CD4-positive, alpha-beta T cell treated with Interleukin-4 for 1 hour (primary cell): Measurements from ENCODE around the gene CTNND2.

Source experiments
- DNase-seq, 2 donors: peaks; one replicate each; pipeline ENCODE4 v3.0.0-alpha.2; 2020 to 2022

Gene CTNND2

DNA sequence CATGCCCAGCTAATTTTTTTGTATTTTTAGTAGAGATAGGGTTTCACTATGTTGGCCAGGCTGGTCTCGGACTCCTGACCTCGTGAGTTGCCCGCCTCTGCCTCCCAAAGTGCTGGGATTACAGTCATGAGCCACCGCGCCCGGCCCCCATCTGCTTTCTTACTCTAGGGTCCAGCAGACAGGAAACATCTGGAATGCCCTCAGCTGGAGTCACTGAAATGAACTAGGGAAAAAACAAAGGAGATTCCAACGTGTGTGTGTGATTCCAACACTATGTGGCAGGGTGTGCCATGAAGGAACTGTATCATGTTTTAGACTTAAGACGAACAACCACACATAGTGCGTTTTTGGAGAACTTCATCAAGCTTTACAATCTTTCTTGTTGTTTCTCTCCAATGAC, 603.1 kb downstream of the CTNND2 start:
- no peak for DNase-seq

GRCh38 chr5:11300736-11301135, 603.5 kb downstream of the CTNND2 start:
- DNase-seq, result no peak

GRCh38 chr5:11298877-11299276, 605.4 kb downstream of the CTNND2 start:
- no peak for DNase-seq

DNA sequence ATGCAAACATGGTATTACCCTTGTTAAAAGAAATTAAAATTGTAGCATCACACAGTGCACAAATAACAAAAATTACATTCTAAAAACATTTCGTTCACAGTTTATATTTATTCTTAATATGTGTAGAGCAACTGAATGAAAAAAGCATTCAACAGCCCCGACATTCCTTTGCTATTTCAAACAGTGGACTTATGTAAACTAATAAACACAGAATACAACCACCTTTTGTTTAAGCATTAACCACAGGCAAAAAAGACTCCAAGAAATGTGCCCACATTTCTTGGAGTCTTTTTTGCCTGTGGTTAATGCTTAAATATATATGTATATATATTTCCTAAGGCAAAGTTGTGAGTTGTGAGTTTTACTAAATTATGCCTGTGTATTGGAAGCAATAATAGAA, 610.7 kb downstream of the CTNND2 start:
- no peak for DNase-seq

GRCh38 chr5:11292648-11293356, 611.4 kb downstream of the CTNND2 start:
- DNase-seq, result no peak

DNA sequence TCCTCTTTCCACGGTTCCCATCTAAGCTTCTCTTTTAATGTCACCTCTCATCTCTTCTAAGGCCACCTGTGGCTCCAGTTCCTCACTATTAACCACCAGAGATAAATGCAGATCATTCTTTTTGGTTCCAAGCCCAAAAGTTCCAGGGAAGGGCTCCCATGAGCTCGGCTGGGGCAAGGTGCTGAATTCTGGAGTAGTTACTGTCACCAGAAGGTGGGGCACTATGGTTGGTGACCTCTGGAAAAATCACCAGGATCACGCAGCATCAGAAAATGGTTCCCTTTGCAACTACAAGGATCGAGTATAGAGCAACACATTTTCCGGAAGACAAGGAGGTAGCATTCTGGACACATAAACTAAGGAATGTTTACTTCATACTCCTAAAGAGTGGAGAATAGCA, 614.5 kb downstream of the CTNND2 start:
- DNase-seq, result no peak

DNA sequence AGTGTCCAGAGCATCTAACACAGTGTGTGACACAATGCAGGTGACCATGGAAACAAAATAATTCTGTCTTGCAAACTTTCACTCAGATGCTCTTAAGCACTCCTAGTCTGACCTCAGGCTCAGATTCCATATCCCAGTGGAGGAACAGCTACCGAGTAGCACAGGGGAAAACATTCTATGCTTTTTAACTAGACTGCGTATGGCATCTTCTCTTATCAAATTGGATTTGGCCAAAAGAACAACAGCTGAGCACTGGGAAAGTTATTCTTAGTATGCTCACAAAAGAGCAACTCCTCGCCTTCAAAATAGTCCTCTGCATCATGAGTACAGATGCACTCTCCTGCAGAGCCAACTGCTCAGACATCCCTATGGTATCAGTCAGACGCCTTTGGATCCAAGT, 615.0 kb downstream of the CTNND2 start:
- no peak for DNase-seq

GRCh38 chr5:11281842-11282241, 622.4 kb downstream of the CTNND2 start:
- DNase-seq, result no peak

GRCh38 chr5:11277323-11277722, 626.9 kb downstream of the CTNND2 start:
- no peak for DNase-seq

DNA sequence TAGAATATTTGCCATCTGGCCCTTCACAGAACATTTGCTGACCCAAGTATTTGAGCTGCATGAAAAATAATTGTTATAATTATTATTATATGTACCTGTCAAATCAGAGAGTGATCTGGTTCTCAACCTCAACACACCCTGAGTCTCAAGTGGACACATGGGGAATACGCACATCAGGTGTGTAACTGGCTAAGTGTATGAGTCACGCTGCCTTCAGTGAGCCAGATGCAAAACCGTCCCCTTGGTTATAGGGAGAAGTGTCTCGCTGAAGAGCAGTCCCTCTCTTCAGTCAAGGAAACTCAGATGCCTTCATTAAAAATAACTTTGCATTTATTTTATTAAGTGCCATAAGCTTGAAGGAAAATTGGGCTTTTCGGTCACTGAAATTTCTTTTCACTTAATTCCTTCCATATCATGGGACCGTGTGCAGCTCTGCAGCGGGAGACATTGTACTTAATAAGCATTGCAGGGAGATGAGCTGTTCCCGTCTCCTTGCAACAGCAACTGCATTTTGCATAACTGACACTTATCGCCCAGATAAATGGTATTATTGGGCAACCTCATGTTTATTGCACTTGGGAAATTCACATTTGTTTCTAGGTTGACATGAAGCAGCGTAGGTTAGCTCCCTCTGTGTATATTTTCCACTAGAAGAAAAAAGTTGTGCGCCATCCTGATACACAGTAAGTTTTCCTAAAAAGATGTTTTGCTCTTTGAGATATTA, 630.9 kb downstream of the CTNND2 start:
- no peak for DNase-seq

DNA sequence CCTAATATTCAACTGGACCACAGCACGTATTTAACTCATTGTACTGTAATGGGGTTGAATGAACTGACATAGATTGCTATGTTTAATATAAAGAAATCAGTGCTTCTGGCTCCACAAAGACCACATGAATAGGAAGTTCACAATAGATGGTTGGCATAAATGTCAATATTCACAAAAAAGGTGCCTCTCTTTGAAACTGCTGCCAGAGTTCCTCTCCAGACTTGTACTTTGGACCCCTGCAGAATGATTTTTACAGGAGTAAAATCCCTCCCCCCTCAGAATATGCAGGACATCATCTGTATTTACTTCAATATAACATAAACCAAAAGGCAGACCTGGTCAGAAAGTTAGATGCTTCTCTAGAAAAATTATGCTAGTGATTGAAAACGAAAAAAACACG, 634.7 kb downstream of the CTNND2 start:
- no peak for DNase-seq

DNA sequence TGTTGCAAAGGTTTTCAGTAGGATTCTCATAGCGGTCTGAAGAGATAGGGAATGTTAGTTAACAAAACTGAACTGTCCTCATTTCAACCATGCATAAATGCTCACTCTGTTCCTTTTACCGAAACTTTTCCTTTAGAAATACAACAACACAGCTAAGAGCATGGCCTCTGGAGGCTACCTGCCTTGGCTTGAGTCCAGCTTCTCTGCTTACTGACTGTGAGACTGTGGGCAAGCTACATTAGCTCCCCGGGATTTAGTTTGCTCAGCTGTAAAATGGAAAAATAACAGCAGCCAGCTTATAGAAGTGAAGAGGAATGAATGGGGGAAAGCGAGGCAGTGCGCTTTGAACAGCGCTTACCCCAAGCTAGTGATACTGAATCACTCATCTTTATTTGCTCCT, 635.4 kb downstream of the CTNND2 start:
- DNase-seq, result no peak

DNA sequence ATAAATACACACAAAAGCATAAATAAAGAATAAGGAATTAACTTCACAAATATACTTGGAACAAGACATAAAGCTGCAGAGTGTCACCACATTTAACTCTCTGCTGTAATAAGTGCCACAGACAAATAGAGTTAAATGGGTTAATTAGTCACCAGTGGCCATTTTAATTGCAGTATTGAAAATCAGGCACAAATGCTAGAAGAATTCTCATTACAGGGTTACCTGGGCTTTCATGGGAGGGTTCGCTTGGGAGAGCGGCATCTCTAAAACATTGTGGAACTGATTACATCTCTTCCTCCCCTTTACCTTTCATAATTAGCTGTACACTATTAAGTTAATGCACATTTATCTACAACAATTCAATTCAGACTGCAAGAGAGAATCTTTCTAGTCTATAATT, 637.9 kb downstream of the CTNND2 start:
- DNase-seq, result no peak

DNA sequence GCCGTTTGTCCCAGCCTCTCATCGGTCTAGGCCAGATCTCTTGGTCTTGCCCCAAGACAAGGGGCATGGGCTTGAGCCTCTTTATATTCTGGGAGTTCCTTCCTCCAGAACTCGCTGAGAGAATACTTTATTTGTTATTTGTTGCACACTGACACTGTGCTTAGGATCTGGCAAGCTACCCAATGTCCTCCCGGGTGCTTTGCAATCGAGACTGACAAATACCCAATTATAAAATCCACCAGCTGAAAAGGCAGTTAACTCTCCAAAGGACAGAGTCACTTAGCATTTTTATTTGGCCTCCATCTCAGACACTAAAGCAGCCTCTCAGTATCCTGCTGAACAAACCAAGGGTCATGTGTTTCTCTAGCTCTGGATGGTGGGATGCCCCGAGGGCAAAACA, 643.0 kb downstream of the CTNND2 start:
- no peak for DNase-seq

- DNase-seq, result no peak
Measured at GRCh38 chr5:11258001-11258400, 646.2 kb downstream of the CTNND2 start.

DNA sequence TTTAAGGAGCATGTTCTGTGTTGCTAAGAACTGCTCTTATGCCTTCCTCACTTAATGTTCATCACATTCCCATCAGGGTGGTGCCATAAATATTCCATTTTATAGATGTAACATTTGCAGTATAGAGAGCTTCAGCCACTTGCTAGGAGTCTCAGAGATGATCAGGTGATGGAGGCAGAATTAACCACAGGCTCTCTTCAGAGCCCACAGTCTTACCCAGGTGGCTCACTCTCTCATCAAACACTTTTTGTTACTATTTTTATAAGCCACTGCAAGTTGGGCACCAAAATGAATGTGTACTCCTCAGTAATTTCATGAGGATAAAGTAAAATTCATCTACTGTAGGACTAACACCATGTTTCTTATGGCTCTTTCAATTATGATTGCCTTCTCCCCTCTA, 651.7 kb downstream of the CTNND2 start:
- no peak for DNase-seq

DNA sequence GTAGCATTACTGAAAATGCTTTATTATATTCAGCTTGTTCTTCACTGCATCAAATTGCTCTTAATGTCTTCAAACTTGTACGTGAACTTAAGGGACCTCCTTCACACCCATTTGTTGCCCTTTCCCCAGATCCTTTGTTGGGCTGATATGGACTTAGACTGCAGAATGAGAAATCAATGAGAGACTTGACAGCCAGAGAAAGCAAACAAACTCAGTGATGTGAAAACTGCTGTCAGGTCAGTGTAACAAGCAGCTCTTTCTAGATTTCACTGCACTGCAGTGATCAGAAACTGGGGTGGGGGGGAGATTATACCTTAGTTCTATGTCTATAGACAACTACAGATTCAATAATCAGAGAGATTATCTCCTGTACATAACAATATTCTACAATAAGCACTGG, 652.2 kb downstream of the CTNND2 start:
- DNase-seq, result no peak

- no peak for DNase-seq
Measured at GRCh38 chr5:11251247-11251646, 653.0 kb downstream of the CTNND2 start.

DNA sequence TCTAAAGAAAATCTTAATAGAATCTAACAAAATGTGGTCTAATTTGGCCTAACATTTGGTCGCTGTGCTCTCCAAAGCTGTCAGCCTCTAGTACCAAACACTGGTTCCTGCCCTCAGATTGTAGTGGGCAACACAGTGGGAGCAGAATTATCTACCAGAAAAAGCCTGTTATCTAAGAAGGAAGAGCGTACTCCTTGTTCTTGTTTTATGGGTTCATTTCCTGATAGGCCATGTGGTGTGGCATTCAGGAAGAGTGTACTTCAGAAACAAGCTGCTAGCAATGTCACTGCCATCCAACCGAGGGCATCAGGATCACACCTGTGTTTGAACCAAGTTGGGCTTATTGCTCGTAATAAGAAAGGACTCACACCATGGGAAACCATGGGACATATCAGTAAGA, 655.3 kb downstream of the CTNND2 start:
- DNase-seq, result no peak

DNA sequence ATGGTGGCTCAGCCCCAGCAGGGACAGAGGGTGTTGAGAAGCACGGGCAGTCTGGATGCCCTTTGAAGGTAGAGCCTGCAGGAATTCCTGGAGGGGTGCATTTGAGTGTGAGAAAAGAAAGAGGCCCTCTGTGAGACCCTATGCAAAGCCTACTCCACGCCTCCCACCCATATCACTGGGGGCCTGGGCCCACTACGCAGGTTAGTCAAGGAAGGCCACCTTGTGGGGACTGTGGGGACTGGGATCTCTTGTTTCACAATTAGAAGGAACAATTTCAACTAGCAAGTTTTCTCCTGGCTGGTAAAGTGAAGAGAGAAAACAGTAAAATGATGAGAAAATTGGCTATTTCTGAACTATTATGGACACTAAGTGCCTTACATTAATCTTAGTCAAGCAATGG, 657.0 kb downstream of the CTNND2 start:
- DNase-seq, result no peak

GRCh38 chr5:11240293-11241190, 663.7 kb downstream of the CTNND2 start:
- no peak for DNase-seq

GRCh38 chr5:11239261-11240015, 664.8 kb downstream of the CTNND2 start:
- no peak for DNase-seq

- DNase-seq, result peak; percentile 19 to 33
Measured at GRCh38 chr5:11234501-11234911, 669.7 kb downstream of the CTNND2 start.
